Fibroblast of lung (primary cell): ENCODE measurements around the gene ADAMTS9. TPM values are rescaled to one million over a fixed set of nuclear protein-coding genes. Genes with fewer than 3 reads are reported as not detected.
A peak's percentile ranks its signal among the peaks of the same experiment; 100 is the strongest.

ENCODE experiments used
- DNase-seq, 2 donors: peaks; one replicate each; pipeline versions ENCODE4 v3.0.0 to v3.0.0-alpha.2; 2010; ENCODE audit warnings: low read depth in 2 of 2
- H2AFZ ChIP-seq: 2 replicates; pipeline ENCODE4 v1.5.1; 2012; ENCODE audit warnings: low read length, control low read depth, inconsistent platforms
- H3K27ac ChIP-seq: 2 replicates; pipeline ENCODE4 v1.5.1; 2011; ENCODE audit warnings: low read length, control low read depth; ENCODE audit not compliant: insufficient read depth
- H3K27me3 ChIP-seq: 2 replicates; pipeline ENCODE4 v1.5.1; 2011; ENCODE audit warnings: mild to moderate bottlenecking, low read length; ENCODE audit not compliant: control insufficient read depth, insufficient read depth
- H3K36me3 ChIP-seq: 2 replicates; pipeline ENCODE4 v1.5.1; 2011; ENCODE audit warnings: low read length; ENCODE audit not compliant: control insufficient read depth, insufficient read depth
- H3K4me1 ChIP-seq: 2 replicates; pipeline ENCODE4 v1.5.1; 2011; ENCODE audit warnings: low read length; ENCODE audit not compliant: control insufficient read depth, insufficient read depth; ENCODE audit errors: extremely low read depth
- H3K4me2 ChIP-seq: 2 replicates; pipeline ENCODE4 v1.5.1; 2011; ENCODE audit warnings: low read length, control low read depth; ENCODE audit not compliant: insufficient read depth; ENCODE audit errors: extremely low read depth
- H3K4me3 ChIP-seq, 4 experiments: fragments of 200-600 bp in 1 of 4; sonication (generic) in 1 of 4; replicated peaks in 1 of 4; 2 replicates each; pipeline ENCODE4 v1.5.1; 2011 to 2016; ENCODE audit warnings: low read length in 4 of 4, low read depth in 3 of 4, mild to moderate bottlenecking in 3 of 4, control low read depth in 2 of 4, inconsistent platforms in 1 of 4, mixed read lengths in 1 of 4; ENCODE audit not compliant: insufficient read depth in 1 of 4; ENCODE audit errors: control extremely low read depth in 1 of 4
- H3K79me2 ChIP-seq: 2 replicates; pipeline ENCODE4 v1.5.1; 2012; ENCODE audit warnings: mild to moderate bottlenecking, low read length, inconsistent platforms; ENCODE audit not compliant: control insufficient read depth, insufficient read depth
- H3K9ac ChIP-seq: 2 replicates; pipeline ENCODE4 v1.5.1; 2011; ENCODE audit warnings: mild to moderate bottlenecking, low read length, control low read depth; ENCODE audit not compliant: insufficient read depth
- H3K9me3 ChIP-seq: 2 replicates; pipeline ENCODE4 v1.5.1; 2012; ENCODE audit warnings: low read depth, low read length; ENCODE audit not compliant: control insufficient read depth, insufficient read depth
- H4K20me1 ChIP-seq: 2 replicates; pipeline ENCODE4 v1.5.1; 2011; ENCODE audit warnings: low read length; ENCODE audit not compliant: control insufficient read depth, insufficient read depth; ENCODE audit errors: extremely low read depth
- EZH2 ChIP-seq: IDR thresholded peaks from 2 replicates; pipeline ENCODE4 v1.5.1; 2012; ENCODE audit warnings: low read length, control low read depth, mild to moderate bottlenecking; ENCODE audit errors: missing control alignments
- polyA plus RNA-seq, 2 donors: library from polyadenylated mRNA; depleted of rRNA in 1 of 2; stranded (reverse) in 1 of 2; unstranded in 1 of 2; fragments of >200 nt; gene quantifications; 2 replicates each; pipeline ENCODE4 v1.2.1, GENCODE V29; 2011 to 2012; ENCODE audit warnings: missing spikeins in 1 of 2
- total RNA-seq: library from RNA; depleted of rRNA; stranded (reverse); fragments of >200 nt; gene quantifications from 2 replicates; pipeline ENCODE4 v1.2.1, GENCODE V29; 2014
- TF ChIP-seq, protein P1 (sequence below), 2 donors: IDR thresholded peaks in 1 of 2; conservative IDR thresholded peaks in 1 of 2; 1 replicate in 1 of 2; 2 replicates in 1 of 2; pipeline ENCODE4 v1.5.1; 2011 to 2012; ENCODE audit warnings: low read length in 2 of 2, control low read depth in 1 of 2, inconsistent platforms in 1 of 2, low read depth in 1 of 2, mild to moderate bottlenecking in 1 of 2

The ADAMTS9 gene
- total and polyA plus RNA-seq, 2 donors (not counting 1 experiment from before 2014, with no cell fraction given), result 0.82 to 1.8 TPM

DNA sequence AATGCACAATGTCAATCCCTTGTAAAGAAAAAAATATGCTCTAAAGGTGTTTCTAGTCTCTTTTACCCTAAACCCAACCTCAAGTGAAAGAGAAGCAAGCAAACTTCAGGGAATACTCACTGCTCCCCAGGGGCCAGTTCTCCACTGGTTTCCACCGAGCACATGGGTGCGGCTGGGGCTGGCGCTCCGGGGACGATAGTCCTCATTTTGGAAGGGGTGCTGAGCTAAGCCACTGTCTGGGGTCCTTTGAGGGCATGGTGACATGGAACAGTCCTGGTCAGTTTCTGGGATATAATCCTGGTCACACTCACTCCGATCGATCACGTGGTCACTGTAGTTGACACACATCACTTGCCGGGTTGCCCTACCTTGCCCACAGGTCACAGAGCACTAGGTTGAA, 86.0 kb downstream of the ADAMTS9 start:
- H3K27me3 ChIP-seq, result no peaks in the 10 kb centered on the region
- no peaks in the 10 kb centered on the region for H3K9me3 ChIP-seq
- H4K20me1 ChIP-seq, result no peaks in the 10 kb centered on the region
- no peaks in the 10 kb centered on the region for H3K36me3 ChIP-seq
- no peaks in the 10 kb centered on the region for H3K4me1 ChIP-seq
- no peak for DNase-seq
- H3K4me3 ChIP-seq, result no peak overlapping the region
- TF ChIP-seq, protein P1, sequence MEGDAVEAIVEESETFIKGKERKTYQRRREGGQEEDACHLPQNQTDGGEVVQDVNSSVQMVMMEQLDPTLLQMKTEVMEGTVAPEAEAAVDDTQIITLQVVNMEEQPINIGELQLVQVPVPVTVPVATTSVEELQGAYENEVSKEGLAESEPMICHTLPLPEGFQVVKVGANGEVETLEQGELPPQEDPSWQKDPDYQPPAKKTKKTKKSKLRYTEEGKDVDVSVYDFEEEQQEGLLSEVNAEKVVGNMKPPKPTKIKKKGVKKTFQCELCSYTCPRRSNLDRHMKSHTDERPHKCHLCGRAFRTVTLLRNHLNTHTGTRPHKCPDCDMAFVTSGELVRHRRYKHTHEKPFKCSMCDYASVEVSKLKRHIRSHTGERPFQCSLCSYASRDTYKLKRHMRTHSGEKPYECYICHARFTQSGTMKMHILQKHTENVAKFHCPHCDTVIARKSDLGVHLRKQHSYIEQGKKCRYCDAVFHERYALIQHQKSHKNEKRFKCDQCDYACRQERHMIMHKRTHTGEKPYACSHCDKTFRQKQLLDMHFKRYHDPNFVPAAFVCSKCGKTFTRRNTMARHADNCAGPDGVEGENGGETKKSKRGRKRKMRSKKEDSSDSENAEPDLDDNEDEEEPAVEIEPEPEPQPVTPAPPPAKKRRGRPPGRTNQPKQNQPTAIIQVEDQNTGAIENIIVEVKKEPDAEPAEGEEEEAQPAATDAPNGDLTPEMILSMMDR (conservative IDR thresholded peaks at IDR 0.05 in 1 of 2, IDR thresholded peaks at IDR 0.05 in 1 of 2; ENCODE audit: low read depth in 1 of 2, low read length in 2 of 2), result no peak
- TF ChIP-seq EZH2, result no peak
- H3K27ac ChIP-seq, result no peak overlapping the region
- no peaks in the 10 kb centered on the region for H3K79me2 ChIP-seq
- no peak overlapping the region for H2AFZ ChIP-seq
- no peak overlapping the region for H3K4me2 ChIP-seq
- H3K9ac ChIP-seq, result no peak overlapping the region

DNA sequence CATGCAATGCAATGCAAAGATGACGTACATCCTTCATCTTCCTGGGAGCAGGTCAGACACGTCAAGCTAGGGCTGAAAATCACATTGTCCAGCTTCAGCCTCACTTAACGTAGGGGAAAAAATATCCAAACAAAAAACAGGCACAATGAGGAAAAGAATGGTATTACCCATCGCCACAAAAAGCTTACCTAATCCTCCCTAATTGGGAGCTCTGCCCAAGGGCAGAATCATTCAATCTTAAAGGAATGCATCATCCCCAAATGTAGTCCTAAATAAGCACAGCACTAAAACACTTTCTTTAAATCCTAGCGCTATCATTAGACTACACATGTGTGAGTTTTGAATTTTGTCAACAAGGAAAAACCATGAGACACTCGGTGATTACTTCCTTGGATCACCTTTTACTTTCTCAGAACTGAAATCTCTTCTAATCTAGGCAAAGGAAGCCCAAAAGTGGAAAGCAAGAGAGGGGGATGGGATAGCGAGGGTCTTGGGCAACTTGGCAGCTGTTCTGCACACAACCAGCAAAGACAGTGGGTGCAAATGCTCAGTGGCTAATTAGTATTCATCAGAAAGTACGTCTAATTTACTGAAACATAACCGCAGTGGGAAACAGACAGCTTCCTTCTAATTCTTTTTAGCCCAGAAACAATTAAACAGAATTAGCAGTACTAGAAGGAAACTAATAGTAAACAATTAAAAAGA, 87.4 kb downstream of the ADAMTS9 start:
- no peaks in the 10 kb centered on the region for H3K27me3 ChIP-seq
- no peak overlapping the region for H3K4me2 ChIP-seq
- no peak overlapping the region for H2AFZ ChIP-seq
- H3K27ac ChIP-seq, result no peak overlapping the region
- H3K79me2 ChIP-seq, result no peaks in the 10 kb centered on the region
- no peak overlapping the region for H3K4me3 ChIP-seq
- H3K36me3 ChIP-seq, result no peaks in the 10 kb centered on the region
- H3K9me3 ChIP-seq, result no peaks in the 10 kb centered on the region
- H4K20me1 ChIP-seq, result no peaks in the 10 kb centered on the region
- H3K9ac ChIP-seq, result no peak overlapping the region
- DNase-seq, result peak in 1 of 2 donors; percentile 11
- TF ChIP-seq, protein P1 (conservative IDR thresholded peaks at IDR 0.05 in 1 of 2, IDR thresholded peaks at IDR 0.05 in 1 of 2; ENCODE audit: low read depth in 1 of 2, low read length in 2 of 2), result no peak
- TF ChIP-seq EZH2, result no peak
- H3K4me1 ChIP-seq, result no peaks in the 10 kb centered on the region

- no peak overlapping the region for H2AFZ ChIP-seq
- no peak overlapping the region for H3K4me2 ChIP-seq
- no peaks in the 10 kb centered on the region for H4K20me1 ChIP-seq
- H3K27me3 ChIP-seq, result no peaks in the 10 kb centered on the region
- no peaks in the 10 kb centered on the region for H3K36me3 ChIP-seq
- no peaks in the 10 kb centered on the region for H3K79me2 ChIP-seq
- no peaks in the 10 kb centered on the region for H3K9me3 ChIP-seq
- peaks cover 3% of the 10 kb centered on the region for H3K4me1 ChIP-seq
- no peak for DNase-seq
- no peak overlapping the region for H3K27ac ChIP-seq
- TF ChIP-seq, protein P1 (conservative IDR thresholded peaks at IDR 0.05 in 1 of 2, IDR thresholded peaks at IDR 0.05 in 1 of 2; ENCODE audit: low read depth in 1 of 2, low read length in 2 of 2), result no peak
- no peak for TF ChIP-seq EZH2
- H3K4me3 ChIP-seq, result no peak overlapping the region
- H3K9ac ChIP-seq, result no peak overlapping the region
These were observed 88.1 kb downstream of the ADAMTS9 start for GRCh38 chr3:64599651-64600050.
